ENCODE measurements around the gene XPNPEP2.

- no peak for TF ChIP-seq CTCF (IDR thresholded peaks at IDR 0.05)
- no peak for TF ChIP-seq POLR2A (IDR thresholded peaks at IDR 0.05)
- no peak for TF ChIP-seq POLR2AphosphoS5 (IDR thresholded peaks at IDR 0.05)
Measured at GRCh38 chrX:129719268-129719667, 19.5 kb upstream of the XPNPEP2 start.
